Gastrocnemius medialis (tissue), 4 donors: ENCODE measurements around the gene TBC1D10A.

ENCODE experiments used
- CTCF ChIP-seq, 5 experiments: fragments of 450-650 bp in 3 of 5; fragments of 200-600 bp in 2 of 5; sonication (generic) in 2 of 5; IDR thresholded peaks in 4 of 5; conservative IDR thresholded peaks in 1 of 5; 1 replicate in 4 of 5; 2 replicates in 1 of 5; pipeline ENCODE4 v1.5.1; 2016 to 2019; ENCODE audit warnings: antibody characterized with exemption in 5 of 5, mild to moderate bottlenecking in 3 of 5, moderate library complexity in 3 of 5
- POLR2A ChIP-seq, 2 donors: fragments of 450-650 bp; IDR thresholded peaks; one replicate each; pipeline ENCODE4 v1.6.1; 2017; ENCODE audit warnings: antibody characterized with exemption in 2 of 2, mild to moderate bottlenecking in 2 of 2, moderate library complexity in 2 of 2

- TF ChIP-seq CTCF (IDR thresholded peaks at IDR 0.05 in 4 of 5, conservative IDR thresholded peaks at IDR 0.05 in 1 of 5) (no peak), POLR2A (IDR thresholded peaks at IDR 0.05) (peak; percentile 13 to 21)
Measured at GRCh38 chr22:30265823-30266444, 60.8 kb downstream of the TBC1D10A start.
